Measurements from ENCODE around the gene FAM227A.

Gene FAM227A

GRCh38 chr22:38641476-38642040, 14.6 kb downstream of the FAM227A start:
- H3K4me3 ChIP-seq (replicated peaks; ENCODE audit: low read depth, low read length), result no peak overlapping the region
- DNase-seq (ENCODE audit: low read depth), result no peak
- TF ChIP-seq CTCF (IDR thresholded peaks at IDR 0.05; ENCODE audit: low read length, missing control alignments), result no peak

DNA sequence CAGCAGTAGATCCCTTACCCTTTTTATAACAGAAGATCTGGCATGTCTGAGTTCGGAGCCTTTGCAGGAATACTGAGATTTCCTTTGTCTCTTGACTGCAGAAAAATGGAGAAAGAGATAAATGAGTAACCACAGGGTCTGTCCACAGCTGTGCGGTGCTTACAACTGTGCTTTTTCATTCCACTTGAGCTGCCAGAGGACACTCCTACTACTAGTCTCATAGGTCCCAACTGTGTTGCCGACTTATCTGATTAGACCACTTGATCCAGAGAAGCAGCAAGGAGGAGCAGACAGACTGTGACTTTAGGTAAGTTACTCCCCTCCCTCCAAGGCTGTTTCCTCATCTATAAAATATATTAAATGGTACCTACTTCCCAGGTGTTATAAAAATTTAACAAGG, 17.5 kb downstream of the FAM227A start:
- DNase-seq (ENCODE audit: low read depth), result no peak
- H3K4me3 ChIP-seq (replicated peaks; ENCODE audit: low read depth, low read length), result no peak overlapping the region
- no peak for TF ChIP-seq CTCF (IDR thresholded peaks at IDR 0.05; ENCODE audit: low read length, missing control alignments)

DNA sequence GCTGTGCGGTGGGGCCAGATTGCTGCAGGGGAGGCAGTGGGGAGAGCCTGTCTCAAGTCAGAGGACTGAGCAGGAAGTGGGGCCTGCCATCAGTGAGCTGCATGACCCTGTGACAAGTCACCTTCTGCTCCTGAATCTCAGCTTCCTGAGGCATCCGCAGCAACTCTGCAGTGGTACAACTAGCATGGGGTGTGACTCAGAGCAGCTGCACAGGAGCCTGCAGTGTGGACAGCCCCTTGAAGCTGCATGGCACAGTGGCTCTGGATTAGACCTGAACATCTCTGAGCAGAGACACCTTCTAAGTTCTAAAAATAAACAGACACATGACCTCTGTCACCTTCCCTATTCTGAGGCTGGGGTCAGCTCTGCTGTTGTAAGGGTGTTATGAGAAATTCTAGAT, 18.0 kb downstream of the FAM227A start:
- no peak overlapping the region for H3K4me3 ChIP-seq (replicated peaks; ENCODE audit: low read depth, low read length)
- no peak for DNase-seq (ENCODE audit: low read depth)
- TF ChIP-seq CTCF (IDR thresholded peaks at IDR 0.05; ENCODE audit: low read length, missing control alignments), result no peak

- no peak for DNase-seq (ENCODE audit: low read depth)
- no peak overlapping the region for H3K4me3 ChIP-seq (replicated peaks; ENCODE audit: low read depth, low read length)
- no peak for TF ChIP-seq CTCF (IDR thresholded peaks at IDR 0.05; ENCODE audit: low read length, missing control alignments)
Observed at GRCh38 chr22:38632528-38632927, 23.7 kb downstream of the FAM227A start.

GRCh38 chr22:38631724-38632123, 24.5 kb downstream of the FAM227A start:
- no peak overlapping the region for H3K4me3 ChIP-seq (replicated peaks; ENCODE audit: low read depth, low read length)
- DNase-seq (ENCODE audit: low read depth), result no peak
- no peak for TF ChIP-seq CTCF (IDR thresholded peaks at IDR 0.05; ENCODE audit: low read length, missing control alignments)

DNA sequence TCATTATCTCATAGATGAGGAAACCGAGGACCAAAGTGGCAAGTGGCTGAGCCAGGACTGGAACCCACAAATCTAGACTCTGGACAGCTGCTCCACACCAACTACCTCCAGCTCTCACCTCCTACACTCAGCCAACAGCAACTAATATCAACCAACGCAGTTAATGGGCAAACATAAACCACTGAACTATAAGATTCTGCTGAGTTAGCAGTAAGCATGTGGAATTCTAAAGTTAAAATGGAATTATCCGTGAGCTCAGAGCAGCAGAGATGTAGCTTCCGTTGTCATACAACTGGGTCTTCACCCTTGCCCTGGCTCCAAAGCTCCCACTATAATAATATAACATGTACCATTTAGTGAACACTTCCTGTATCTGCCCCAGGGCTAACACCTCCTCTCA, 27.1 kb downstream of the FAM227A start:
- no peak for DNase-seq (ENCODE audit: low read depth)
- TF ChIP-seq CTCF (IDR thresholded peaks at IDR 0.05; ENCODE audit: low read length, missing control alignments), result no peak
- H3K4me3 ChIP-seq (replicated peaks; ENCODE audit: low read depth, low read length), result no peak overlapping the region

GRCh38 chr22:38628444-38628843, 27.7 kb downstream of the FAM227A start:
- no peak for DNase-seq (ENCODE audit: low read depth)
- TF ChIP-seq CTCF (IDR thresholded peaks at IDR 0.05; ENCODE audit: low read length, missing control alignments), result no peak
- no peak overlapping the region for H3K4me3 ChIP-seq (replicated peaks; ENCODE audit: low read depth, low read length)
